Mesodermal cell (in vitro differentiated cells): Measurements from ENCODE around the gene THRAP3.

Experiments
- H3K27ac ChIP-seq: 2 replicates; pipeline ENCODE4 v1.7.0; 2013; ENCODE audit warnings: mild to moderate bottlenecking, low read depth, low read length, moderate library complexity; ENCODE audit not compliant: severe bottlenecking
- H3K36me3 ChIP-seq: 2 replicates; pipeline ENCODE4 v1.7.1; 2013; ENCODE audit warnings: mild to moderate bottlenecking, low read length, moderate library complexity; ENCODE audit not compliant: control insufficient read depth, insufficient read depth
- H3K4me1 ChIP-seq: one replicate; pipeline ENCODE4 v1.7.1; 2013; ENCODE audit warnings: mild to moderate bottlenecking, low read length; ENCODE audit not compliant: insufficient read depth, control insufficient read depth, poor library complexity, severe bottlenecking
- H3K4me3 ChIP-seq: 2 replicates; pipeline ENCODE4 v1.7.0; 2013; ENCODE audit warnings: low read length, control low read depth, mild to moderate bottlenecking; ENCODE audit not compliant: insufficient read depth, poor library complexity, severe bottlenecking; ENCODE audit errors: extremely low read depth
- H3K9me3 ChIP-seq: 2 replicates; pipeline ENCODE4 v1.7.1; 2013; ENCODE audit warnings: mild to moderate bottlenecking, low read length, moderate library complexity; ENCODE audit not compliant: control insufficient read depth
- WGBS, 2 experiments: methylation state at CpG; one replicate each; pipeline ENCODE4 v1.1.5; 2013; ENCODE audit warnings: missing lambda C conversion rate in 2 of 2; ENCODE audit not compliant: insufficient coverage in 2 of 2; 5-methylcytosine and 5-hydroxymethylcytosine counted together

The THRAP3 gene

GRCh38 chr1:36301220-36301619, 77.0 kb downstream of the THRAP3 start:
- no CpG with 5 or more reads among the region's 1 CpG for WGBS, 2 experiments
- H3K27ac ChIP-seq = no peak overlapping the region
- H3K36me3 ChIP-seq = peaks cover 88% of the 10 kb centered on the region

GRCh38 chr1:36303244-36303643, 79.0 kb downstream of the THRAP3 start:
- Histone ChIP-seq H3K9me3 (no peaks in the 10 kb centered on the region), H3K27ac (no peak overlapping the region), H3K4me1 (peaks cover 20% of the 10 kb centered on the region), H3K4me3 (no peak overlapping the region), H3K36me3 (peaks cover 73% of the 10 kb centered on the region)
- WGBS, 2 experiments = 85 to 100% methylated on average over 2 of the region's 5 CpGs

More at GRCh38 chr1:36301220-36301619, 77.0 kb downstream of the THRAP3 start:
- no peaks in the 10 kb centered on the region for H3K9me3 ChIP-seq
- H3K4me3 ChIP-seq = no peak overlapping the region
- peaks cover 12% of the 10 kb centered on the region for H3K4me1 ChIP-seq

GRCh38 chr1:36303650-36304360, 79.6 kb downstream of the THRAP3 start:
- H3K4me3 ChIP-seq = no peak overlapping the region
- H3K27ac ChIP-seq = no peak overlapping the region
- peaks cover 20% of the 10 kb centered on the region for H3K4me1 ChIP-seq
- H3K36me3 ChIP-seq = peaks cover 73% of the 10 kb centered on the region
- WGBS, 2 experiments = 96 to 98% methylated on average over 10 to 15 of the region's 23 CpGs
- no peaks in the 10 kb centered on the region for H3K9me3 ChIP-seq

- Histone ChIP-seq H3K4me1 (peaks cover 20% of the 10 kb centered on the region), H3K27ac (no peak overlapping the region), H3K9me3 (no peaks in the 10 kb centered on the region), H3K36me3 (peaks cover 74% of the 10 kb centered on the region), H3K4me3 (no peak overlapping the region)
- 88 to 94% methylated on average over 5 to 6 of the region's 7 CpGs for WGBS, 2 experiments
Measured at GRCh38 chr1:36304521-36304920, 80.3 kb downstream of the THRAP3 start.

- no peak overlapping the region for H3K4me3 ChIP-seq
- no peaks in the 10 kb centered on the region for H3K9me3 ChIP-seq
- H3K4me1 ChIP-seq = peaks cover 20% of the 10 kb centered on the region
- peak overlapping the region; percentile 54 for H3K27ac ChIP-seq
- peaks cover 69% of the 10 kb centered on the region for H3K36me3 ChIP-seq
- 95 to 100% methylated on average over 7 of the region's 10 CpGs for WGBS, 2 experiments
Measured at GRCh38 chr1:36304970-36305914, 81.0 kb downstream of the THRAP3 start.

GRCh38 chr1:36305915-36306209, 81.6 kb downstream of the THRAP3 start:
- Histone ChIP-seq H3K36me3 (peaks cover 68% of the 10 kb centered on the region), H3K9me3 (no peaks in the 10 kb centered on the region), H3K4me3 (peak overlapping the region; percentile 46), H3K27ac (peak overlapping the region; percentile 54), H3K4me1 (peaks cover 20% of the 10 kb centered on the region)
- 50 to 57% methylated on average over 1 to 5 of the region's 7 CpGs for WGBS, 2 experiments

GRCh38 chr1:36306210-36306901, 82.1 kb downstream of the THRAP3 start, which contains the start of gene SH3D21:
Gene SH3D21 (plus strand): TSS chr1:36306368. CDS start chr1:36306421, 53 bp downstream.
- Histone ChIP-seq H3K36me3 (peaks cover 65% of the 10 kb centered on the region), H3K4me1 (peaks cover 20% of the 10 kb centered on the region), H3K27ac (peak within 1 kb of the TSS; percentile 54), H3K4me3 (peak within 1 kb of the TSS; percentile 46), H3K9me3 (no peaks in the 10 kb centered on the region)
- WGBS, 2 experiments = 5 to 8% methylated on average over 48 to 56 of the region's 65 CpGs

- Histone ChIP-seq H3K27ac (peak overlapping the region; percentile 53), H3K9me3 (no peaks in the 10 kb centered on the region)
- 2 to 3% methylated on average over 32 to 45 of the region's 46 CpGs for WGBS, 2 experiments
Measured at GRCh38 chr1:36306902-36307456, 82.7 kb downstream of the THRAP3 start.

GRCh38 chr1:36307601-36308330, 83.5 kb downstream of the THRAP3 start:
- Histone ChIP-seq H3K36me3 (peaks cover 60% of the 10 kb centered on the region), H3K4me1 (peaks cover 20% of the 10 kb centered on the region), H3K27ac (no peak overlapping the region), H3K9me3 (no peaks in the 10 kb centered on the region), H3K4me3 (peak overlapping the region; percentile 46)
- WGBS, 2 experiments = 85 to 90% methylated on average over 4 to 7 of the region's 10 CpGs

More at GRCh38 chr1:36306902-36307456, 82.7 kb downstream of the THRAP3 start:
- Histone ChIP-seq H3K36me3 (peaks cover 63% of the 10 kb centered on the region), H3K4me1 (peaks cover 20% of the 10 kb centered on the region), H3K4me3 (peak overlapping the region; percentile 46)

GRCh38 chr1:36309397-36309796, 85.2 kb downstream of the THRAP3 start:
- Histone ChIP-seq H3K9me3 (no peaks in the 10 kb centered on the region), H3K36me3 (peaks cover 44% of the 10 kb centered on the region), H3K4me1 (peaks cover 20% of the 10 kb centered on the region), H3K27ac (no peak overlapping the region), H3K4me3 (no peak overlapping the region)
- WGBS, 2 experiments = 87 to 100% methylated on average over 3 to 5 of the region's 7 CpGs
